Stimulated activated CD4-positive, alpha-beta T cell treated with anti-CD3 and anti-CD28 coated beads, Interleukin-12 subunit alpha, Interleukin-12 subunit beta, amount 100 ng/mL, for 24 hours (primary cell): ENCODE measurements around the gene CCND2.

Experiments used
- DNase-seq, 2 experiments: peaks; one replicate each; pipeline ENCODE4 v3.0.0-alpha.2; 2020; ENCODE audit warnings: low read depth in 2 of 2

Gene CCND2

DNA sequence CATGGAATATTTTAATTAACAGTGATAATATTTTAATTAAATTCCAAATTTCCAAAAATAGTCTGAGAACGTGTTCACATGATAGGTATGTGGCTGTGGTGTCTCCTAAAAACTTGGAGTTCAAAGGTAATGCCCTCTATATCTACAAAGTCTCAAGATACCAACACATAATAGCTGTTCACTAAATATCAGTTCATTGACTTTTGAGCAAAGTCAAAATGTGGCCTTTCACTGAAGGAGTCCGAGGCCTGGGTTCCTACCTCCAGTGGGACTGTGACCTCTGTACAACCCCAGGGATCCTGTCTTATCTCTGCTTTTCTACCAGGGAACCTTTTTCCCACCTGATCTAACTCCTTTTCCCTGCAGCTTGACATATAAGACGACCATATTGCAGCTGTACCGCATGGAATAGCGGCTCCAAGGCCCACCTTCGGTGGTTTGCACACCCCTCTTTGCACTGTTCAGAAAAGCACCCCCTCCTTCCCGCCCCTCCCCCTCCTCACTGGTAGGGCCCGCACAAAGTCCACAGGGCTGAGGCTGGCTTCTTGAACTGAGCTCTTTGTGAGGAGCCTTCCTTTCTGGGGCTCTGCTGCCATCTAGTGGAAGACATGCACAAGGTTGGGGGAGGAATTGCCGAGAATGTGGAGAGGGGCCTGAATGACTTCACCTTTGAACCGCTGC lies 3.1 kb downstream of the CCND2 start:
- peak; percentile 69 to 82 for DNase-seq

DNA sequence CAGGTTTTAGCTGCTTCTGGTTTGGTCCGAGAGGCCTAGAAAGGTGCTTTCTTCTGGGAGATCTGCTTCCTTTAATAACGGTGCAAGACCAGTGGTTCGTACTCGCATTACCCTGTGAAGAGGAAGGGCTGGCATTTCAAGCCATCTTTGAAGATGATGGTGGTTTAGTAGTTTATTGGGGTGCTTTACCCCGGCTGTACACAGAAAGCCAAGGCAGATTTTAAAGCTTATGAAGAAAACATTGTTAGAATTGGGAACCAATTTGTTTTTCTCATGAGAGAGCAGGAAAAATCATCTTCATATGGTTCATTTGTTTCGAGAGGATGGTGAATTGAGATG lies 3.6 kb downstream of the CCND2 start:
- DNase-seq = no peak

- no peak for DNase-seq
Measured at GRCh38 chr12:4277857-4278256, 4.3 kb downstream of the CCND2 start.

GRCh38 chr12:4278329-4279197 lies 5.0 kb downstream of the CCND2 start:
- DNase-seq = no peak

DNA sequence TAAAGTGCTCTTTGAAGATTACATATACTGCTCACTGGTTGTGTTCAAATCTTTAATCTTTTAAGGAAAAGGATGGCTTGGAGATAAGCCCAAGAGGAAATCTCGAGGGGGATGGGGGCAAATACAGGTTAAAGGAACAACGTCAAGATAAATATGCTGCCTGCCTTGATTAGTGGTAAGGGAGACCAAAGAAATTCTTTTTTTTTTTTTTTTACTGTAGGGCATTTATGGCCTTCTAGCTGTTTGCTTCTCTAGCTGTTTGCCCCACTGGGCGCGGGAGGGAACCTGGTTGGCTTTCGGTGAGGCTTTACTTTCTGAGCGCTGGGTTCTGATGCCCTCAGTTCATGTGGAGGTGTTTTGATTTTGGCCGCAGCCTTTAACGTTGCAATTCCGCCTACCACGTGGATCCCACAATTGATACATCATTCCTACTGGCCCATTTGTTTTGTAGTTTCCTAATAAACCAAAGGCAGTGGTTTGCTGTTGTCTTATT lies 5.7 kb downstream of the CCND2 start:
- no peak for DNase-seq

DNA sequence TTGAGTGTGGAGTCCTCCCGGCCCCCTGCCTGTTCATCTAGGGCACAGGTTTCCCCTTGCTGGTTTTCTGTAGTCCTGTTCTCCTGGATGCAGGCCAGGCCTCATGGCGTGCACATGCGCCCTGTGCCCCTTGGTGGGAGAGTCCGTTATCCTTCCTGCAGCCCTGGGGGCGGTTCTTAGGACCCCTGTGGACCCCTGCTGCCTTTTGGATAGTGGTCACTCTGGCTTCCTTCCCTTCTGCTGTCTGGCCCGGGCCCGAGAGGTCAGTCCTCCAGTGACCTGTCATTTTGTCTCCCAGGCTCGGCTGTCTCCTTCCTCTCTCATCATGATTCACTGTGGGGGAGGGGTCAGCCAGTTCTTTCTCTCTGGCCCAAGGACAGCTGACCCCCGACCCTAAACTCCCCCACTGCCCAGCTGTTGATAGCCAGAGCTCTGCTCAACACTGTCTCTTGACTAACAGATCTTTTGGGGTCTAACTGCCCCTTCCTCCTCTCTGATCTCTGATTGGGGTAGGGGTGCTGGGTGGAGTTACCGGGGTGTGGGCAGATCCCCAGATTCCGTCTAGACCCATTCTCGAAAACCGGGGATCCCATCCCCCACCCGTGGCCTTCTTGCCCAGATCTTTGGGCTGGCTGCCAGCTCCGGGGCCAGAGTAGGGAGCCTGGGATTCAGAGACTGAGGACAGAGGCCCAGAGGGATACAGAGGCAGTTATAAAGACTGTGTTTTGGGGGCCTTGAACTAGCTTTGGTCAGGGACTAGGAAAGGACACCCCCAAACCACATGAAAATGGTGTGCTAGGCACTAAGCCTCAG lies 7.0 kb downstream of the CCND2 start:
- DNase-seq = no peak

DNA sequence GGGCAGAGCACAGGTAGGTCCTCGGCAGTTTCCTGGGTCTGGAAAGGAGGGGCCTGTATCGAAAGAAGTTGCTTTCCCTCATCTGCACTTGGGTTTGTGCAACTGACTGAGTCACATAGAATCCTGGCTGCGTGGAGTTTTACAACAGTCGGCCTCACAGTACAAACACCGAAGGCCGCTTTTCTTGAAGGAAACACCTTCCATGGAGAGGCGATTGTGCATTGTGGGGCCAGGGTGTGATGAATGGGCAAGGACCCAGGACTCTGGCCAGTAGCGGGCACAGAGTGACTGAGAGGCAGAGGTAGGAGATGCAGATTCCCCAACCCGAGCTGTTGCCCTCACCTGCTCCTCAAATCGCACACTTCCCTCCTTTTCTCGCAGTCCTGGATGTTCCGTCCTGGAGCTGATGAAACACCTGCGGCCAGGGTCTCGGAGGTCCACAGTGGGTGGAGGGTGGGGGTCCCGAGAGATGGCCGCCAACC lies 7.7 kb downstream of the CCND2 start:
- no peak for DNase-seq

- no peak for DNase-seq
Measured at GRCh38 chr12:4282103-4282891, 8.7 kb downstream of the CCND2 start.

DNA sequence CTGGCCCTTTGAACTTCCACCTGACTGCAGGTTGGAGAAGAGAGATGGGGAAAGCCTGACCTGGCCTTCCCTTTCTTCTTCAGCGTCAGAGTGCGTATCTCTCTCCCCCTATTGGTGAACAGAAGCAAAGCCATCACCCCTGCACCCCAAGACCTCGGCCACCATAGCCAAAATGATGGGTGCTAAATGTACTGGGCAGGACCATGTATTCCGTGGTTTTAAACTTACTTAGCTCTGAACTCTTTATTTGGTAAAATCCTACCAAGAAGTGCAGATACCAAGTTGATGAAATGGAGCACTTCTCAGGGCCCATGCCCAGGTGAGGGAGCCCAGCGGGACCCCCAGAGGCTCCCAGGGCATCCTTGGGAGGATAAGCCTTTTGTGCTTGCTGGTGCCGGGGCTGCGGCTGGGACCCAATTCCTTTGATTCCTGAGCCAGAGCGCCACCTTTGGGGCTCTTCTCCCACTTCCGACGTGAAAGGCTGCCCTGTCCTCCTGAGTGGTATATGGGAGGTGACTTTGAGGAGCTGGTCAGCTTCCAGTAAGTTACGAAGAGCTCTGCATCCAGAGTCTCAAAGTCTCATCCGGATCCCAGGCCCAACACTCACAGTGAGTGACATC lies 9.4 kb downstream of the CCND2 start:
- DNase-seq = no peak

DNA sequence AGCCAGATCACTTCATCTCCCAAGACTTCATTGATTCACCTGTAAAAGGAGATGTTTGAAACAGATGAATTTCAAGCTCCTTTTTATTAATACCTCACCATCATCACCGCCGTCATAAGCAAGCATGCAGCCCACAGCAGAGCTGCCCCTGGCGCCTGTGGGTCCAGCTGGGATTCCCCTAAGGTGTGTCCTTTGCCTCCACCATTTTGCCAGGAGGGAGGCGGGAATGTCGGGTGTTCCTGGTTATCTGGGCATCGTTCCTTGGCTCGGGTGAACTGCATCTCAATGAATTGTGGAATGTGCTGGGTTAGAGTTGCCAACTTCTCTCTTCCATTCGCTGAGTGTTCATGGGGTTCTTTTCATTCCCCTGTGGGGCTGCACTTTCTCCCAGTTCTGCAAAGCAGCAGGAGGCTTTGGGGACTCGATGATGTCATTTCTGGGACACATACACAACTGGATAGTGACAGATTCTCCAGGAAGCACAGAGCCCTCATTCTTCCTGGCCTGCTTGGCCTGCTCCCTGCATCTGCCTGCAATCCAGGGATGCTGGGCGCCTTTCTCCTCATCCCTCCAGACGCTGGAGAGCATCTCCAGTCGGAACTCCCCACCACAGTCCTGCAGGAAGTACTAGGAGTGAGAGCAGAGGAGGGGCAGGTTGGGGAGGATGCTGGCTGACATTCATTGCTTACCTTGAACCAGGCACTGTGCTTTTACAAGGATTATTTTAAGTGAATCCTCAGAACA lies 10.1 kb downstream of the CCND2 start:
- DNase-seq = no peak

DNA sequence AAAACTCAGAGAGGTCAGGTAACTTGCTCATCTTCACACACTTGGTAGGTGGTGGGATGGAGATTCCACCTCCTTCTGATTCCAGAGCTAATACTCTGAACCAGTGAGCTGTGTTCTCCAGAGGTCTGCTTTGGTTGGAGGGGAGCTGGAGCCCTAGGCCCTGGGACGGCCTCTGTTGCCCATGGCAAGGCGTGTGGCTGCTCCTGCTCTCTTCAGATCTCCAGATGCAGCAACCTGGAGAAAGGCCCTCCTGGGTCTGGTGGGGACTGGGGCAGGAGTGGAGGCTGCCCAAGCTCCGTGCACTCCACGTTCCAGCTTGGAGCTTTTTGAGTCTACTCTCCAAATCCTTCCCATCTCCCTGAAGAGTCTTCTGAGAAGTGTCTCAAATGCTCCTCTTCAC lies 10.7 kb downstream of the CCND2 start:
- no peak for DNase-seq

DNA sequence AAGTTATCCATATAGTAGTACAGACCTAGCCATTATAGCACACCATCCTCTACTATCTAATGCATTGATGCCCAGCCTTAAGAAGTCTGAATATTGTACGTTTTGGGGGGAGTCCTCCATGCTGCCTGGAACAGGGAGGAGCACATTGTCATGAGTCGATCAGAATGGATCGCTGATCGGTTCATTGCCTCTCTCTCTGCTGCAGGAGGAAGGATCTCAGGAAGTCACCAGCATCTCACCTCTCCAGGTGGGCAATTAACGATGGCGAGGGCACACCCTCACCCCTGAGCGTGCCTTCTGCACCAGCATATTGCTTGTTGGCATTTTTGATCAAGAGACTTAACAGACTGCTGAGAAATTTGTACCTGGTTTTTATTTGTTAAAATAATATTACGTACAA lies 11.5 kb downstream of the CCND2 start:
- no peak for DNase-seq

GRCh38 chr12:4286228-4286627 lies 12.7 kb downstream of the CCND2 start:
- no peak for DNase-seq

GRCh38 chr12:4286771-4287317 lies 13.3 kb downstream of the CCND2 start:
- no peak for DNase-seq

- no peak for DNase-seq
Measured at GRCh38 chr12:4287325-4288211, 14.0 kb downstream of the CCND2 start.

- no peak for DNase-seq
Measured at GRCh38 chr12:4288296-4289131, 15.0 kb downstream of the CCND2 start.

DNA sequence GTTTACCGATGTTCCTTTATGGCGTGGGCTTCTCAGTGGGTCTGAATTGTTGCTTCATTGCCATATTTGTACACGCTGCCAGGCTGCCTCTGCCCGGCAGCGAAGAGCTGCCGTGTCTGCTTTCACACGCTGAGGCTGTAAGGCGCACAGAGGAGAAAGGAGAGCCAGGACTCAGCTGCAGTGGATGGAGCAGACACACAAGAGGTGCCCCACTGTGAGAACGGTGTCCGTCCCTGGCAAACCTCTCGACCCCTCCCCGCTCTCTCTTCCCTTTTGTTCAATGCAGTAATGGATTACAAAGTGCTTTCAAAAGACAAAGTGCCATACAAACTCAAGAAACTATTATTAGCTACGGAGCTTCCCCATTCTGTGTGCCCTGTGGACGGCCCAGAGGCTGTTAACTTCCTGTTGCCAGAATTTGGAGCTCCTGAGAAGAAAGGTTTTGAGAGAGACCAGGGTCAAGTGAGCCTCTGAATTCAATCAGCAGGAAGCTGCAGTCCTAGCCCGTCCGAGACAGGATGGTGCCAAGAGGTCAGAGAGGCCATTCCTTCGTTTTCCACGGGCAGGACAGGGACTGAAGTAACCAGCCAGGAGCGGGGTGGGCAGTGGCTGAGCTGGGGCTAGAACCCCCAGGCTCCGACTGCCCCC lies 15.8 kb downstream of the CCND2 start:
- DNase-seq = no peak
